IMR-90 (cell line): ENCODE data around the gene TNK2.

ENCODE experiments used
- BHLHE40 ChIP-seq: fragments of 150-350 bp; IDR thresholded peaks from 2 replicates; pipeline ENCODE4 v1.6.1; 2016; ENCODE audit warnings: mild to moderate bottlenecking, low read depth, low read length
- NFE2L2 ChIP-seq: fragments of 150-350 bp; IDR thresholded peaks from 2 replicates; pipeline ENCODE4 v1.6.1; 2016; ENCODE audit warnings: low read depth, mild to moderate bottlenecking, low read length
- POLR2A ChIP-seq: IDR thresholded peaks from 2 replicates; pipeline ENCODE4 v1.6.1; 2012; ENCODE audit warnings: mild to moderate bottlenecking, low read depth, low read length
- TF ChIP-seq, protein P1 (sequence below): conservative IDR thresholded peaks from 2 replicates; pipeline ENCODE4 v1.5.1; 2012; ENCODE audit warnings: mild to moderate bottlenecking, low read depth, low read length, improper control_type of control experiment

DNA sequence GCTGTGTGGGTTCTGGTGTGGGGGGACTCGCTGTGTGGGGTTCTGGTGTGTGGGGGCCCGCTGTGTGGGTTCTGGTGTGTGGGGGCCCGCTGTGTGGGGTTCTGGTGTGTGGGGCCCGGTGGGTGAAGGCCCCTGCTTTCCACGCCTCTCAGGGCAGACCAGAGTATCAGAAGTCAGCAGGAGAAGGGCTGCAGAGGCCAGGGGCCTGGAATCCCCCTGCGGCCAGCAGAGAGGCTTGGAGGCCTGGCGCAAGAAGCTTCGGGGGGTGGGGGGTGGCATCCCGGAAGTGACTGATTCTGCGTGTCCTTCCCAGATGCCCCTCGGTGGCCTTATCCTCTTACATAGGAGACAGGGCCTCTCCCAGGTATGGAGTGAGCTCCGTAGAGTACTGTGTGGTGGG lies 37.4 kb downstream of the TNK2 start:
- TF ChIP-seq, protein P1, sequence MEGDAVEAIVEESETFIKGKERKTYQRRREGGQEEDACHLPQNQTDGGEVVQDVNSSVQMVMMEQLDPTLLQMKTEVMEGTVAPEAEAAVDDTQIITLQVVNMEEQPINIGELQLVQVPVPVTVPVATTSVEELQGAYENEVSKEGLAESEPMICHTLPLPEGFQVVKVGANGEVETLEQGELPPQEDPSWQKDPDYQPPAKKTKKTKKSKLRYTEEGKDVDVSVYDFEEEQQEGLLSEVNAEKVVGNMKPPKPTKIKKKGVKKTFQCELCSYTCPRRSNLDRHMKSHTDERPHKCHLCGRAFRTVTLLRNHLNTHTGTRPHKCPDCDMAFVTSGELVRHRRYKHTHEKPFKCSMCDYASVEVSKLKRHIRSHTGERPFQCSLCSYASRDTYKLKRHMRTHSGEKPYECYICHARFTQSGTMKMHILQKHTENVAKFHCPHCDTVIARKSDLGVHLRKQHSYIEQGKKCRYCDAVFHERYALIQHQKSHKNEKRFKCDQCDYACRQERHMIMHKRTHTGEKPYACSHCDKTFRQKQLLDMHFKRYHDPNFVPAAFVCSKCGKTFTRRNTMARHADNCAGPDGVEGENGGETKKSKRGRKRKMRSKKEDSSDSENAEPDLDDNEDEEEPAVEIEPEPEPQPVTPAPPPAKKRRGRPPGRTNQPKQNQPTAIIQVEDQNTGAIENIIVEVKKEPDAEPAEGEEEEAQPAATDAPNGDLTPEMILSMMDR, result no peak
- TF ChIP-seq NFE2L2, result no peak
- no peak for TF ChIP-seq BHLHE40
- no peak for TF ChIP-seq POLR2A
